H1 (cell line): Measurements from ENCODE around the gene AHCY. TPM values are rescaled to one million over a fixed set of nuclear protein-coding genes. Genes with fewer than 3 reads are reported as not detected.
"Not testable (repeated sequence)": the region's sequence is repeated elsewhere in the genome, so short reads cannot be mapped to it uniquely, and the experiment has no call there.

ENCODE experiments used
- CTCF ChIA-PET: fragments of 300-600 bp; sonication (Branson Sonifier 250); formaldehyde crosslinking; loops from one replicate; lab custom pipeline; 2021; ENCODE audit not compliant: partially characterized antibody; lab: Charles Lee
- POLR2A ChIA-PET: fragments of 300-600 bp; sonication (Branson Sonifier 250); formaldehyde crosslinking; loops from one replicate; lab custom pipeline; 2021; ENCODE audit warnings: inconsistent platforms; ENCODE audit not compliant: partially characterized antibody; lab: Charles Lee
- DNase-seq, 2 experiments: peaks; one replicate each; pipeline versions ENCODE4 v3.0.0 to v3.0.0-alpha.2; 2010 to 2022; ENCODE audit warnings: low spot score in 2 of 2, low read depth in 1 of 2, mixed read lengths in 1 of 2
- FAIRE-seq: peaks from 2 replicates; lab custom pipeline; 2011; peaks lifted over from hg19 to GRCh38; lab: Jason Lieb, UNC
- H2AFZ ChIP-seq: 2 replicates; pipeline ENCODE4 v1.8.1; 2012; ENCODE audit warnings: low read length, inconsistent platforms
- H2AK5ac ChIP-seq: 2 replicates; pipeline ENCODE4 v1.6.1; 2013; ENCODE audit warnings: low read depth, low read length
- H2BK120ac ChIP-seq: replicated peaks from 2 replicates; pipeline ENCODE3; 2013; ENCODE audit warnings: low read depth, low read length, inconsistent platforms
- H2BK12ac ChIP-seq: 2 replicates; pipeline ENCODE4 v1.6.1; 2013; ENCODE audit warnings: low read depth, low read length
- H2BK15ac ChIP-seq: 2 replicates; pipeline ENCODE4 v1.6.1; 2013; ENCODE audit warnings: low read length
- H2BK20ac ChIP-seq: 2 replicates; pipeline ENCODE4 v1.6.1; 2013; ENCODE audit warnings: low read length
- H2BK5ac ChIP-seq: 2 replicates; pipeline ENCODE4 v1.6.1; 2013; ENCODE audit warnings: low read depth, low read length
- H3K14ac ChIP-seq: 2 replicates; pipeline ENCODE4 v1.6.1; 2013; ENCODE audit warnings: inconsistent platforms; ENCODE audit not compliant: insufficient read length
- H3K18ac ChIP-seq: 2 replicates; pipeline ENCODE4 v1.6.1; 2013; ENCODE audit warnings: low read length; ENCODE audit errors: extremely low read depth
- H3K23ac ChIP-seq: 2 replicates; pipeline ENCODE4 v1.6.1; 2013; ENCODE audit warnings: inconsistent platforms; ENCODE audit not compliant: insufficient read length
- H3K23me2 ChIP-seq: 2 replicates; pipeline ENCODE4 v1.6.1; 2013; ENCODE audit warnings: low read depth, low read length
- H3K27ac ChIP-seq: 2 replicates; pipeline ENCODE4 v1.6.1; 2011; ENCODE audit warnings: low read depth, low read length, inconsistent platforms
- H3K27me3 ChIP-seq, 4 experiments: replicated peaks in 1 of 4; 1 replicate in 1 of 4; 2 replicates in 3 of 4; pipeline versions ENCODE4 v1.6.1 to v1.8.1; 2011 to 2013; ENCODE audit warnings: low read length in 3 of 4, mild to moderate bottlenecking in 3 of 4, inconsistent platforms in 2 of 4, mixed read lengths in 2 of 4, moderate library complexity in 1 of 4; ENCODE audit not compliant: control insufficient read depth in 3 of 4, insufficient read depth in 3 of 4; ENCODE audit errors: extremely low read depth in 1 of 4
- H3K36me3 ChIP-seq, 4 experiments: 2 replicates each; pipeline versions ENCODE4 v1.6.1 to v1.8.1; 2011 to 2013; ENCODE audit warnings: mild to moderate bottlenecking in 4 of 4, low read length in 3 of 4, moderate library complexity in 2 of 4, control low read depth in 1 of 4, inconsistent platforms in 1 of 4; ENCODE audit not compliant: insufficient read depth in 4 of 4, control insufficient read depth in 2 of 4
- H3K4ac ChIP-seq: replicated peaks from 2 replicates; pipeline ENCODE3; 2013; ENCODE audit warnings: low read length, low read depth, mixed read lengths, inconsistent platforms; ENCODE audit not compliant: insufficient read length
- H3K4me1 ChIP-seq, 4 experiments: replicated peaks in 1 of 4; 1 replicate in 1 of 4; 2 replicates in 3 of 4; pipeline versions ENCODE4 v1.6.1 to v1.8.1; 2011 to 2013; ENCODE audit warnings: low read length in 3 of 4, inconsistent platforms in 2 of 4, mixed read lengths in 1 of 4; ENCODE audit not compliant: insufficient read depth in 4 of 4, control insufficient read depth in 3 of 4
- H3K4me2 ChIP-seq, 2 experiments: 2 replicates each; pipeline versions ENCODE4 v1.6.1 to v1.8.1; 2011 to 2013; ENCODE audit warnings: low read depth in 2 of 2, low read length in 2 of 2, control low read depth in 1 of 2, inconsistent platforms in 1 of 2, mild to moderate bottlenecking in 1 of 2; ENCODE audit not compliant: insufficient read depth in 1 of 2
- H3K4me3 ChIP-seq, 4 experiments: fragments of 200-600, 300-600 bp in 1 of 4; sonication (generic), shearing (Covaris generic), sonication (Bioruptor Twin) in 1 of 4; 2 replicates each; pipeline versions ENCODE4 v1.5.1 to v1.8.1; 2011 to 2016; ENCODE audit warnings: low read length in 4 of 4, low read depth in 3 of 4, control low read depth in 2 of 4, inconsistent platforms in 2 of 4, mild to moderate bottlenecking in 2 of 4, mixed read lengths in 1 of 4, moderate library complexity in 1 of 4; ENCODE audit not compliant: insufficient read depth in 2 of 4; ENCODE audit errors: extremely low read depth in 1 of 4
- H3K56ac ChIP-seq: replicated peaks from 2 replicates; pipeline ENCODE3; 2013; ENCODE audit warnings: low read depth, mild to moderate bottlenecking, mixed read lengths, low read length, inconsistent platforms; ENCODE audit not compliant: insufficient read length
- H3K79me1 ChIP-seq: 2 replicates; pipeline ENCODE4 v1.6.1; 2013; ENCODE audit warnings: low read depth, low read length, control low read depth
- H3K79me2 ChIP-seq, 2 experiments: 2 replicates each; pipeline versions ENCODE4 v1.6.1 to v1.8.1; 2012 to 2013; ENCODE audit warnings: low read length in 2 of 2, mild to moderate bottlenecking in 2 of 2, inconsistent platforms in 1 of 2; ENCODE audit not compliant: insufficient read depth in 2 of 2, control insufficient read depth in 1 of 2
- H3K9ac ChIP-seq, 4 experiments: replicated peaks in 1 of 4; 1 replicate in 1 of 4; 2 replicates in 3 of 4; pipeline versions ENCODE4 v1.6.1 to v1.8.1; 2011 to 2013; ENCODE audit warnings: low read depth in 3 of 4, low read length in 3 of 4, control low read depth in 2 of 4, mild to moderate bottlenecking in 2 of 4, moderate library complexity in 2 of 4, inconsistent platforms in 1 of 4; ENCODE audit errors: extremely low read depth in 1 of 4
- H3K9me3 ChIP-seq, 2 experiments: 2 replicates each; pipeline versions ENCODE4 v1.6.1 to v1.8.1; 2012 to 2013; ENCODE audit warnings: mild to moderate bottlenecking in 2 of 2, moderate library complexity in 2 of 2, control low read depth in 1 of 2, inconsistent platforms in 1 of 2, low read depth in 1 of 2, low read length in 1 of 2, mixed read lengths in 1 of 2; ENCODE audit not compliant: insufficient read depth in 2 of 2
- H4K20me1 ChIP-seq, 2 experiments: replicated peaks in 1 of 2; 2 replicates each; pipeline versions ENCODE3 to v1.8.1; 2011 to 2013; ENCODE audit warnings: inconsistent platforms in 2 of 2, low read length in 2 of 2, mild to moderate bottlenecking in 1 of 2; ENCODE audit not compliant: insufficient read depth in 2 of 2, control insufficient read depth in 1 of 2
- H4K5ac ChIP-seq: 2 replicates; pipeline ENCODE4 v1.6.1; 2013; ENCODE audit warnings: low read length, low read depth, mixed read lengths, inconsistent platforms; ENCODE audit not compliant: insufficient read length
- H4K8ac ChIP-seq: 2 replicates; pipeline ENCODE4 v1.8.0; 2013; ENCODE audit warnings: mild to moderate bottlenecking, moderate library complexity, low read length, inconsistent platforms; ENCODE audit not compliant: insufficient read depth; ENCODE audit errors: extremely low read depth
- H4K91ac ChIP-seq: replicated peaks from 2 replicates; pipeline ENCODE3; 2013; ENCODE audit warnings: low read length, mixed read lengths, inconsistent platforms; ENCODE audit not compliant: insufficient read length
- BACH1 ChIP-seq: IDR thresholded peaks from 2 replicates; pipeline ENCODE4 v1.6.1; 2012; ENCODE audit warnings: low read length, improper control_type of control experiment
- POLR2A ChIP-seq, 2 experiments: IDR thresholded peaks; 1 replicate in 1 of 2; 2 replicates in 1 of 2; pipeline ENCODE4 v1.6.1; 2011; ENCODE audit warnings: low read depth in 2 of 2, low read length in 2 of 2, mild to moderate bottlenecking in 2 of 2; ENCODE audit errors: control extremely low read depth in 1 of 2
- SP4 ChIP-seq: IDR thresholded peaks from 2 replicates; pipeline ENCODE4 v1.6.1; 2012; ENCODE audit warnings: low read length, inconsistent platforms
- WGBS, 2 experiments: shearing (Covaris generic) in 1 of 2; methylation state at CpG; one replicate each; pipeline versions ENCODE4 v1.1.6 to v1.1.7; 2013 to 2015; ENCODE audit warnings: low lambda C conversion rate in 2 of 2, mixed read lengths in 2 of 2, inconsistent platforms in 1 of 2, low coverage in 1 of 2, missing lambda C conversion rate in 1 of 2; ENCODE audit not compliant: insufficient replicate concordance in 2 of 2, insufficient coverage in 1 of 2, insufficient read length in 1 of 2; ENCODE audit errors: extremely low coverage in 1 of 2, missing lambda C conversion rate in 1 of 2; 5-methylcytosine and 5-hydroxymethylcytosine counted together
- polyA plus RNA-seq, 7 experiments: library from polyadenylated mRNA; depleted of rRNA in 3 of 7; stranded (reverse) in 5 of 7; unstranded in 2 of 7; fragments of >200 nt in 5 of 7; fragments of 200-250 nt in 2 of 7; gene quantifications; 1 replicate in 5 of 7; 2 replicates in 1 of 7; 4 replicates in 1 of 7; pipeline versions ENCODE4 v1.2.1 to v1.2.3, GENCODE V29; 2011 to 2013; ENCODE audit warnings: missing spikeins in 2 of 7, mixed read lengths in 2 of 7
- total RNA-seq: library from RNA; stranded (reverse); fragmentation: NEBNext Ultra II Directional; extraction: Animal tissue kit (Norgen Biotek cat#: 25700); gene quantifications from 2 replicates; pipeline ENCODE4 v1.2.1, GENCODE V29; 2021

AHCY gene
- total and polyA plus RNA-seq, 2 of the 8 experiments (the other 6 are each of a cell fraction or from before 2014, with no cell fraction given): 404 to 638 TPM

DNA sequence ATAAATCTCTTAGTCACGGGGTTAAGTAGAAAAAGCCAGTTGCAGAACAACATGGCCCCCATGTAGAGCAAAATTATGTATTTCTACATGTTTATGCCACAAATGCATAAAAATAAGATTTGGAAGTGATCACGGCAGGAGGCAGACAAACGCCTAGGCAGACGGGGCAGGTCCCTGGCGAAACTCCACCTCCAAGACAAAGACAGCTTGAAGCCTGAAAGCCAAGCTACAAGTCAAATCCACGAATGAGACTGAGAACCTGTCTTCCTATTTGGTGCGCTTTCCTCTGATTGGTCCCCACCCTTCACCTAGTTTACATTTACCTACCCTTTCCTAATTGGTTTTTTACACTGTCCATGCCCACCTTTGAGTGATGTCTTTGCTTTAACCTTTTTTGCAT, 28.7 kb upstream of the AHCY start (continued):
- TF ChIP-seq SP4: no peak
- no peak for TF ChIP-seq POLR2A (IDR thresholded peaks at IDR 0.05; ENCODE audit: control extremely low read depth in 1 of 2, low read depth in 2 of 2, low read length in 2 of 2)
- no peak for TF ChIP-seq BACH1
- TF ChIP-seq, all 59 proteins: peak for 0

DNA sequence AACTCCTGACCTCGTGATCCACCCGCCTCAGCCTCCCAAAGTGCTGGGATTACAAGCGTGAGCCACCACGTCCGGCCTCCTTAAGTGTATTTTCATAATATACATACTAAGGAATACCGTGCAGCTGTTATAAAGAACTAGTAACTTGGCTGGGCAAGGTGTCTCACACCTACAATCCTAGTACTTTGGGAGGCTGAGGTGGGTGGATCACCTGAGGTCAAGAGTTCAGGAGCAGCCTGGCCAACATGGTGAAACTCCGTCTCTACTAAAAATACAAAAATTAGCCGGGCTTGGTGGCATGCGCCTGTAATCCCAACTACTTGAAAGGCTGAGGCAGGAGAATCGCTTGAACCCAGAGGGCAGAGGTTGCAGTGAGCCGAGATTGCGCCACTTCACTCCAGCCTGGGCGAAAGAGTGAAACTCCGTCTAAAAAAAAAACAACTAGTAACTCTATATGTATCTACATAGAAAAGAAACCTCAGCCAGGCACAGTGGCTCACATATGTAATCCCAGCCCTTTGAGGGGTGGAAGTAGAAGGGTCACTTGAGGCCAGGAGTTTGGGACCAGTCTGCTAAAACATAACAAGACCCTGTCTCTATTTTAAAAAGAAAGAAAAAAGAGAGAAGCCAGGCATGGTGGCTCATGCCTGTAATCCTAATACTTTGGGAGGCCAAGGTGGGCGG, 27.8 kb upstream of the AHCY start:
- not testable (repeated sequence) for H3K23ac ChIP-seq, H4K8ac ChIP-seq, H3K56ac ChIP-seq, H3K79me1 ChIP-seq, H3K4ac ChIP-seq, H2BK12ac ChIP-seq, H3K18ac ChIP-seq, H3K9ac ChIP-seq, H3K36me3 ChIP-seq, DNase-seq, H4K20me1 ChIP-seq, H4K5ac ChIP-seq, H2BK20ac ChIP-seq, H3K4me3 ChIP-seq, H2AK5ac ChIP-seq, FAIRE-seq, H3K23me2 ChIP-seq, H2AFZ ChIP-seq, H2BK120ac ChIP-seq, H2BK5ac ChIP-seq, H3K4me2 ChIP-seq, H2BK15ac ChIP-seq, H3K9me3 ChIP-seq, H4K91ac ChIP-seq, H3K27me3 ChIP-seq, H3K27ac ChIP-seq, H3K4me1 ChIP-seq, H3K14ac ChIP-seq, H3K79me2 ChIP-seq
- WGBS, 2 experiments: 95% methylated on average over 15 of the region's 15 CpGs; no CpG with 5 or more reads in 1 of the 2 experiments
- POLR2A ChIA-PET: interaction anchor here (1.7 kb wide), 1 partner anchor 19 kb away, joined by 4 read pairs; no protein-coding TSS in a partner anchor
- CTCF ChIA-PET: interaction anchor here (1.2 to 4.8 kb wide), 2 partner anchors 18 to 213 kb away, joined by 3 to 32 read pairs; no protein-coding TSS in a partner anchor
